ENCODE results near the gene SYT7.
A peak's percentile ranks its signal among the peaks of the same experiment; 100 is the strongest.

SYT7 gene

DNA sequence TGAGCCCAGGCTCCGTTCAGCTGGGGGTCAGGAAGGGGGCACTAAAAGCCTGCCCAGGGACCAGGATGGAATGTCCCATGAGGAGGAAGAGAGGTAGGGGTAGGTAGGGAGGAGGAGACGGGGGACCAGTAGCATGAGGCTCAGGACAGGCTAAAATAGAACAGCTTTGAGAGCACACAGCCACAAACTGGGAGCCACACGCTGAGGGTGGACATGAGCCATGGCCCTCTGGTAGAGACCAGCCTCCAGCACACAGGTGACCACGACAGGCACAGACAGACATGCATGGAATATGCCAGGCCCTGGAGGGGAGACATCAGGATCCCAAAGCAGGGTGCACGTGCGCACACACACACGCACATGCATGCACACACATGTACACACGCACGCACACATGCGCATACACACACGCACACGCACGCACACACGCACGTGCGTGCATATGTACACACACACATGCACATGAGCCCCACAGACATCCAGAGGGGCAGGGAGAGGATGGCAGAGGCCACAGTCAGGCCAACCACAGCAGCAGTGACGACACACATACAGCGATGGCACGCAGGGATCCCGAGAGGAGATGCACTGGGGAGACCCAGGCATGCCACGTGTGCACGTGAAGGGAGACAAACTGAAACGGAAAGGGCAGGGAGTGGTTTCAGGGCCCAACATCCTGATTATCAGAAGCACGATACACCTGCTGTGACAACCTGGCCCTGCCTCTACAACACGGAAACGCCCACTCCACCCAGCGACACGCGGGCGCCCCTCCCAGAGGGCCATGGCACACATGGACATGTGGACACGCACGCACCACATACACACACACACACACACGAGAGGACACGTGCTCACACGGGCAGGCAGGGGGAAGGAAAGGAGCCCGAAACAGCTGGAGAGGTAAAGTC lies 46.6 kb downstream of the SYT7 start:
- DNase-seq = no peak

DNA sequence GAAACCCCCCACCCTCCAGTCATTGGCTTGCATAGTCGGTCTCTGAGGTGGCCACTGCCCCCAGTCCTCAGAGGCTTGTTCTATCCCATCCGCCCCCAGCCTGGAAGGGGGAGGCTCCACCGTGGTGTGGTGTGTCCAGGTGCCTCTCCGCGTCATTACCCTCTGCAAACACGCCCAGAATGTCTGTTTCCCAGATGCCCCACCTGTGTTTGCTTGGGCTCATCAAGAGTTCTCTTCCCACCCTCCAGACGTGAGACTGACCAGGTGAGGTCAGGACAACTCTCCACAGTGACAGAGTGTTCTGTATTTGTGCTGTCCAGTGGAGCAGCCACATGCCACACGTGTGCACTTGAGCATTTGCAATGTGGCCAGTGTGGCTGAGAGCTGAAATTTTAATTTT lies 47.5 kb downstream of the SYT7 start:
- peak; percentile 98 for DNase-seq

DNA sequence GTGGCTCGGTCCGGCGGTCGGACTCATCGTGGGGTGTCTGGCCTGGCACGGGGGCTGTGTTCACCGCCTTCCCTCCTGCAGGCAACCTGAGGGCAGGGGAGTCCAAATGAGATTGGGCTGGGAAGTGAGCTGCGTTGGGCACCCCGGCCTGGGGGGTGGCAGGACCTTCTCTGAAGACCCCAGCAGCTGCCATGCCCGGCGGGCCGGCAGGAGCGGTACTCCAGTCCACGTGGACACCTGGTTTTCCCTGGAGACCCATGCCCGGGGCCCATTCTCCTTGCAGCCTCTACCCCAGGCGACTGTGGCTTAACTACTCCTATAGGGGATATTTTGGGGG lies 47.9 kb downstream of the SYT7 start:
- DNase-seq = no peak

DNA sequence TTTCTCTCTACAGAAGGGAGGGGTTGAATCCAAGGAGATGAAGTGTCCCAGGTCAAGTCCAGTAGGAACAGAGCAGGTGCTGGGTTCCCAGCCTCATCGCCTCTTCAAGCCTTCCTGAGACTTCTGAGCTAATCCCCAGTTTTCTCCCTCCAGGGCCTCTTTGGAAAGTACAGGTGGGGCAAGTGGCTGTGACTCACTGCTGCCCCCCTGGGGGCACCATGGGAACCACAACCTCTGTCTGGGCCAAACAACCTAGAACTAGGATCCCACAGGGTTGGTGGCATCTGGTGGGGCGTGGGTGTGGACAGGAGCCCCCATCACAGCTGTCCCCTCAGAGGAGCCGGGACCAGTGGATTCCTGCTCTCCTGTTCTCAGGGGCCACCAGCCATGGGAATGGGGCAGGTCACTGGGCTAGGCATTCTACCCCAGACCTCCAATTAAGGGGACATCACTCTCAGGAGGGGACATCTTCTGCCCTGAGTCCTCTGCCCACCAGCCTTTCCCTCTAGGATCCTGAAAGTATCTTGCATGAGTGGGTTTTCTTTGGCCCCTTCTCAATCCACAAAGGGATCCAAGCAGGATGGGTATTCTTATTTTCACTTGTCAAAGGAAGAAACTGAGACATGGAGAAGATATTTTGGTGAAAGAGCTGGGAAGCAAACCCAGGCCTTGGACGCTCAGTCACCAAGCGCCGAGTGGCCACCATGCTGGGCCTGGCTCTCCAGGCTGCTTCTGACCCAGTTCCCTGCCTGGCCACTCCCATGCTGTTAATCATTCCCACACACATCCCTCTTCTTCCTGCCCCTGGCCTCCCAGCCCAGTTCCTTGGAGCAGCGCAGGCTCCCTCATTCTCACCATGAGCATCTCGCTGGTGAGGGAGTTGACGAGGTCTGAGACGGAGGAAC lies 48.5 kb downstream of the SYT7 start:
- peak; percentile 85 for DNase-seq

DNA sequence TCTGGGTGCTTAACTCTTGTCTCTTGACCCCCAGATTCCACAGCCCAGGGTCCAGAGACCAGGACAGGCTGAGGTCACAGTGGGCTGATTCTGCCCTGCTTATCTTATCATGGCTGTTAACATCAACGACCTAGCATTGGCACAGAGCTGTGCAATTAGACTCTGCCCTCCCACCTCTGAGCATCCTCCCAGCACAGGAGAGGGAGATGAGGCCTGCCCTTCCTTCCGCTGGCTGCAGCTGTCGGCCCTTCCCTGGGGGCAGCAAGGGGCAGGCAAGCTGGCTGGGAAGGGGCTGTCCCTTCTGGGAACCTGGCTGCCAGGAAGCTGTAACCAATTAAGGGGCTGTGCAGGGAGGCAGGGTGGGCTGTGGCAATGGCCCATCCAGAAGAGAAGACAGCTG lies 49.8 kb downstream of the SYT7 start:
- DNase-seq = peak; percentile 76

DNA sequence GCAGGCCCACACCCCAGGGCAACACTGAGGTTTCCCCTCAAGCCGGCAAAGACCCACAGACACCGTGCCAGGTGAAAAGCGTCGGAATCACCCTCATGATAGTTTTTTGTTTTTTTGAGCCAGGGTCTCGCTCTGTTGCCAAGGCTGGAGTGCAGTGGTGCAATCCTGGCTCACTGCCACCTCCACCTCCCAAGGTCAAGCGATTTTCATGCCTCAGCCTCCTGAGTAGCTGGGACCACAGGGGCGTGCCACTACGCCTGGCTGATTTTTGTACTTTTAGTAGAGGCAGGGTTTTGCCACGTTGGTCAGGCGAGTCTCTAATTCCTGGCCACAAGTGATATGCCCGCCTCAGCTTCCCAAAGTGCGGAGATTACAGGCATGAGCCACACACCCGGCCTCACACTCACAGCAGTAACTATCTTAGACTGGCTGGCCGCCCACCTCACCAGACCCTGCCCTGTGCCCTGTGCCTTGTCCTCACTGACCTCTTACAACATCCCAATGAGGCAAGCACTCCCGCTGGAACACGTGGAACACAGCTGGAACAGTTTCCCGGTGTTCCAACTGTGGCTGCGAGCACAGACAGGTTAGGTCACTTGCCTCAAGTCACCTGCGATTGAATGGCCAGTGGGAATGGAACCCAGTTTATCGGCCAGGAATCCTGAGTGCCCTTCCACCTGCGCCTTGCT lies 51.2 kb downstream of the SYT7 start:
- DNase-seq = no peak

DNA sequence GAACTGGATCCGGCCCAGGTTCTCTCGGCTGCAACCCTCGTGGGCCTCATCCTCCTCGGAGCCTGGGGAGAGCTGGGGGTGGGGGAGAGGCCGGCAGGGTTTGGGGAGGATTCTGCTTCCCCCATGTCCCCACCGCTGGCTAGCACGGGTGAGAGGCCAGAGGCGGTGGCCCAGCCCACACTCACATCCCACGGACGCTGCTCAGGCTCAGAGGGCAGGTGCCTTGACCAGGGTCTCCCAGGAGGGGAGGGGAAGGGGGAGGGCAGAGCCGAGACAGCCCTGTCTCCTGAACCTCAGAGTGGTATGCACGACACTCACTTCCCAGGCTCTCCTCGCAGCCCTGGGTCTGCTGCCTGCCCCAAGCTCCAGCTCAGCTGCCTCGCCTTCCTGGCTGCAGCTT lies 52.8 kb downstream of the SYT7 start:
- no peak for DNase-seq

DNA sequence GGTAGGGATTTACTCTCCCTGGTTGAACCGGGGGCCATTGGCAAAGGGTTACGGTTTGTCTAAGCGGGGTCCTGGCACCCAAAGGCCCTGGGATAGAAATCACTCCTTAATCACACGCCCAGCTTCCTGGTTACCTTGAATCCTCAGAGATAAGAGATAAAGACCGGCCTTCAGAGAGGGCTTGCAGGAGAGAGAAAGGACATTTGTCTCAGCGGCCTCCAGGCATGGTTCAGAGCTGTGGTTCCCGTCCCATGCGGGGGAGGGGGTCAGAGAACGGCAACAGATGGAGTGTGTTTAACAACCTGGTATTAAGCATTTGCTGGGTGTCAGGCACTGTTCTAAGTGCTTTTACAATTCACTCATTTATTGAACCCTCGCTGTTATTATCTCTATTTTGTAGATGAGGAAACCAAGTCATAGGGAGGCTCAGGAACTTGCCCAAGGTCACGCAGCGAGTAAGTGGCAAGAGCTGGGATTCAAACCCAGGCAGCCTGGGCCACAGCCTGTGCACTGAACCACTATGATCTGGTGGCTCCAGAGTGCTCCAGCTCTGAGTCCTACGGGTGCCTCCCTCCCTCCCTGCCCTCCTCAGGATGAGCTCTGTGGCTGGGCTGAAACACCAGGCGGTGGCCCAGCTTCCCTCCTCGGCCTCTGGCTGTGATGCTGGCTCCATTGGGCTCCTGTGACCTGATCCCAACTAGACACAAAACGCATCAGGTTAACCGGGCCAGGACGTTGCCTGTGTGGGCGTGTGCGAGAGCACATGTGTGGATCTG lies 53.7 kb downstream of the SYT7 start:
- DNase-seq = no peak

DNA sequence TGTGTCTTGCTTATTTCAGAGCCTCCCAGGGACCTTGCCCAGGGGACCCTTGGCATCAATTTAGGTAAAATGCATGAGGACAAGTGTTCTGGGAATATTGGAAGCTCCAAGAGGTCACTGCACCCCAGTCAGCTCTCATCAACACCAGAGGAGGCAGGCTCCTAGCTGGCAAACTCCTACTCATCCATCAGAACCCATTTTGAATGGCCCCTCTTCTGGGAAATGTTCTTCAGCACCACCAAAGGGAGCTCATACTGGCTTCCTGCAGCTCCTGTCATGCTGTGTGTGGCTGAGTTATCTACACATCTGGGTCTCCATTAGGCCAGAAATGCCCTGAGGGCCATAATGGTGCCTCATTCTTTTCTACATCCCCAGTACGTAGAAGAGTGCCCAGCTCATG lies 54.6 kb downstream of the SYT7 start:
- DNase-seq = no peak

DNA sequence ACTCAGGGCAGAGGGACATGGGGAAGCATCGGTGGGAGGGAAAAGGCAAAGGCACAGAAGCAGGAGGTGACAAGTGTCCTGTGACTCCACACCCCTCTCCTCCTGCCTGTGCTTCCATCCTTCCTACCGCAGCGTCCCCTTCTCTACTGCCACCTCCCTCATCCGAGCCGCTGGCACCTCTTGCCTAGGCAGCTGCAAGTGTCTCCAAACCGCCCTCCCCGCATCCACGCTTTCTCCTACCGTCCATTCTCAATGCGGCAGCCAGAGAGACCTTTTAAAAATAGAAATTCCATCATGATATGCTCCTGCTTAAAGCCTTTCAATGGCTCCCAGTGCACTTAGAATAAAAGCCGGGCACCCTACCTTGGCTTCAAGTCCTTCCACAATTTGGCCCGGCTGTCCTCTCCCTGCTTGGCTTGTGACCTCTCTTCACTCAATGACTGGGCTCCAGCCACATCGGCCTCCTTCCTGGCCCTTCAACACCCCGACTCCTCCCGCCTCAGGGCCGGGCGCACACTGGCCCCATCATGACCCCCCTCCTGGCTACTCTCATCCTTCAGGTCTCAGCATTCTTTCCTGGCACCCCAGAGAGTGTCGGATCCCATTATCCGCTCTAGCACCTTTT lies 55.8 kb downstream of the SYT7 start:
- no peak for DNase-seq

DNA sequence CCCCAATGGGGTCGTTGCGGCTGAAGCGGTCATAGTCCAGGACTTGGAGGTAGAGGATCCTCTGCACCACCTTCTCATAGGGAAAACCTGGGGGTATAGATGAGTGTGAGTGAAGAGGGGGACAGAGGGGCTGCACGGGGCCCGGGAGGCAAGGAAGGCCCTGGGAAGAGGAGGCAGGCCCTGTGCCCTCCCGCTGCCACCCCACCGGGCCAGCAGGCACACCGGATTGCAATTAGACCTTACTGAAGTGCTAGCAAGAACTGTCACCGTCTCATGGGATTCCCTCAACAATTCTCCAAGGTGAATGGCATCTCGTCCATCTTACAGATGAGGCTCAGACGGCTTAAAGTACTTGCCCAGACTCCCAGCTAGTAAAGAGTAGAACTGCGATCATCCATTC lies 56.4 kb downstream of the SYT7 start:
- DNase-seq = no peak

DNA sequence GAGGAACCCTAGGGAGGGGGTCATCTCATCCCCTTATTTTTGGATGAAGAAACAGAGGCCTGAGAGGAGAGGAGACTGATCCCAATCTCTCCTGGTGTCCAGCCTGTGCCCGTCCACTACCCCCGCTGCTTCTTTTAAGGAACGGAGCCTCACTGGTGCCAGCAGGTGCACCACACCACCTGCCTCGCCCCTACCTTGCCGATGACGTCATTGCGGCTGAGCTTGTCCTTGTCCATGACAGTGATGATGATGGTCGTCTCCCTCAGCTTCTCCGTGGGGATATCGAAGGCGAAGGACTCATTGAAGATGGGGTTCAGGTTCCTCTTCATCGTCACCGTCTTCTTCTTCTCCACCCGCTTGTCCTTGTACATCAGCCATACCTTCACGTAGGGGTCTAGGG lies 58.0 kb downstream of the SYT7 start:
- no peak for DNase-seq

DNA sequence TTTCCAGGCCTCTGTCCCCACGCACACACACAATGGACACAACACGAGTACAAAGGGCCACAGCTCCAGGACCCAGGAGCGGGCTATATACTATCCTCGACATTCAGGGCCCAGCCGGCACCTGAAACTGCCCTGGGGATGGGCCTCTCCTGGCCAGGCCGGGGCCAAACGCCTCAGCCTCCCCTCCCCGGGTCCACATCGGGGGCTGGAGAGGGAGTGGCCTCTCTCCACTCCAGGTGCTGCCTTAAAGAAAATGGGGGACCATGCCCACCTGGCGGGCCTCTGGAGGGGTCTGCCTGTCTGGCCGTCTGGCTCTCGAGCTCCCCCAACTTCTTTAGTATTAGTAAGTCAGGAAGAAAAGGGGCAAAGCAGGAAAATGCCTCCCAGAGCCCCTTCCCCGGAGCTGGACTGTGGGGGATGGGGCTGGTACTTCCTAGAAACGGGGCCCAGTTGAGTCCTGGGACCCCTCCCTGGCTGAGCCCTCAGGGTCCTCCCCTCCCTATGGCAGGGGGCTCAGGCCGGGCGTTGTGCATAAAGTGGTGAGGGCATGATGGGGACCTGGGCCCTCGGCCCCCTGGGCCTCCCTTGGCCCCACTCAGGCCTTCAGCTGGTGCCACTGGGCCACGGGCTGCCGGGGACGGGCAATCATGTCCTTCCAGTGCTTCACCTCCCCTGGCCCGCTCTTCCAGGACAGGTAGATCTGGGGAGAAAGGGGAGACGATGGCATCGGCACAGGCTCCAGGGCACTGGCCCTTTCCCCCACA lies 62.7 kb downstream of the SYT7 start:
- DNase-seq = no peak

DNA sequence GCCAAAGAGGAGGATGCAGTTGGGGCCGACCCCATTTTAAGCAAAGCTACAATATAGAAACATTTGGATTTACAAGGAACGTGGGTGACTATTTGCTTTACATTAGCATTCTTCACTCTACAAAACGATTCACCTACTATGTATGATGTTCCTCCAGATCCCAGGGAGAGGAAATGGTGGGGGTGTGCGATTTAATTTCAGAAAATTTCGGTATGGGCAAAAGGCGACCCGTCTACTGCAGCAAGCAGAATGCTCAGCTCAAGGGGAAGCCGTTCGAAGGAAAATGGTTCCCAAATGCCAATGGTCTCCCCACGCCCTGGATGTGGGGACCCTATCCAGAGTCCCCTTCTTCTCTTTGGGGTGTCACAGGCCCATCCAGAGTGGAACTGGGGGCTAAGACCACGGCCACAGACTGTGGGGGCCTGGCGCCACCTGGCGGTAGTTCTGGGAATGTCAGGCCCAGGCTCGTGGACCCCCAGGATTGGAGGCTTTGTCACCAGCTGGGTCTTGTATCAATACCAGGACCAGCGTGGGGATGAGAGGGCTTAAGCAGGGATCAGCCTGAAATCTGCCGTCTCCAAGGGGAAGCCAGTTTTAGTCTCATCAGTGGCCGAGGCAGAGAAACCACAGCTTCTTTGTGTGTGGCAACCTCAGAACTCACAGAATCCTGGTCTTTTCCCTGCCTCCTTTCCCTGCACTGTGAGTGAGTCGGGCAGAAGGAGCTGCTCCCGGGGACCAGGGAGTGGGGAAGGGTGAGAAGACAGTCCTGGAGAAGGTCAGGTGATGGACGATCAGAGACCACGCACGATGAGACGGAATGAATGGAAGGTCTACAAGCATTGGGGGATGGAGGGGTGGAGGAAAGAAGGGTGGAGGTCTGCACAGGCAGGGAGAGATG lies 64.0 kb downstream of the SYT7 start:
- peak; percentile 55 for DNase-seq

DNA sequence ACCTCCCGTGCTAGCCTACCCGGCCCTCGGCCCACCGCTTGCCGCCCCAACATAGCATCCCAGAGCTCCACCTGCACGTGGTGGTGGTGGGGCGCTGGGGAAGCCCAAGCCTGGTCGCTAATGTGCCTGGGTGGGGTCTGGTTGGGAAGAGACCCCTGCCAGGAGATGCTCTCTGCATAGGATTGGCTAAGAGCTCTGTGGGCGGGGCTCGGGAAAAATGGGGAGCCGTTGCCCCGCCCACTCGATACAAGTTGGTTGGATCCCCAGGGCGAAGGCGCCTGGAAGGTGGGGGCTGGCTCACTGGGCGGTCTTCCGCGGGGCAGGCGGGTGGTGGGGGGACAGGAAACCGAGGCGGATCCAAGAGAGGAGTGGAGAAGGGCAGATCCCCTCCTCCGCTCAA lies 64.7 kb downstream of the SYT7 start:
- no peak for DNase-seq

DNA sequence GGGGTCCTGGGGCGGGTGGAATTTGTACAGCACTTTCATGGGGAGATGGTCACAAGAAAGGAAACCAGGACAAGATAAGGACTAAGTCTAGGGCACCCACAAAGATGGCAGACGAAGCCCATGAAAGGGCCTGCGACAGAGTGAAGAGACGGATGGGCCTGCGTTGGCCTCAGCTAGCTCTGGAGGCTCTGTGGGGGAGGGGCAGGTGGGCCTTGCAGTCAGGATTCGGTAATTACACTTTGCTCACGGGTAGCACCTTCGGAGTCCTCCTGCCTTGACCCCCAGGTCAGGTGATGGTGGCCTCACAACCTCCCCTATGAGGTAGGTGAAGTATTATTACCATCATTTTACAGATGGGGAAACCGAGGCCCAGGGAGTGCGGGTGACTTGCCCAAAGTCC lies 65.2 kb downstream of the SYT7 start:
- no peak for DNase-seq

DNA sequence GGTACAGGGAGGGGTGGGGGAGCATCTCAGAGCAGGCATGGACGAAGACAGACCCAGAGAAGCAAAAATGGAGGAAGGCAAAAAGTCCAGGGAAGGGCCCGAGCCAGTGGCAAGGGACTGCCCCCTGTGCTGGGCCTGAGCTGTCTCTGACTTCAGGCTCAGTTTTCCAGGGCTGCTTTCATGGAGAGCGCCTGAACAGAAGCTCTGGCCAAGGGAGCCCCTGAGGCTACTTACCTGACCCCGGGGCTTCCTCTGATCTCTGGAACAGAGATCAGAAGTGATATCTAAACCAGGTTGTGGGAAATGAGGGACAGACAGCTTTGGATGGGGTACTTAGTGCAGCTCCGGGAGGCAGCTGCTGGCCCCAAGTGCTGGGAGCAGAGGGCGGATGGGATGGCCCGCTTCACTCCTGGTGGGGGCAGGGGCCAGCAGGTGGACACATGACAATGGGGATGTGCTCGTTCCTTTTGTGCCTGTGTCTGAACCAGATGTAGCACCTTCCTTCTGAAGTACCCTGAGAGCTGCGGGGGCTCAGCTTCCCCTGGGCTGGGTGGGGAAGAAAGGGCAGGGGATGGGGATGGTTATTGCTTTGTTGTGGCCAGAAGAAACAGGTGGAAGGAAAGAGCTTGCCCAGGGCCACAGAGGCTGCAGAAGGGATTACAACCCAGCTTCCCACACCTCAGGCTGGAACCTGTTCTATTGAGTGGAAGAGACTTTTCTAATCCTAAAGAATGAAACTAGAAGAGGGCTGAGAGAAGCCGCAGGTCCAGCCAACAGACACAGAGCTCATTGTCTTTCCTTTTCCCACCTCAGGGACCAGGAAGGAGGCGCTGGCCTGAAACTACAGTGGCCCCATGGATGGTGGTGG lies 66.6 kb downstream of the SYT7 start:
- DNase-seq = peak; percentile 74

DNA sequence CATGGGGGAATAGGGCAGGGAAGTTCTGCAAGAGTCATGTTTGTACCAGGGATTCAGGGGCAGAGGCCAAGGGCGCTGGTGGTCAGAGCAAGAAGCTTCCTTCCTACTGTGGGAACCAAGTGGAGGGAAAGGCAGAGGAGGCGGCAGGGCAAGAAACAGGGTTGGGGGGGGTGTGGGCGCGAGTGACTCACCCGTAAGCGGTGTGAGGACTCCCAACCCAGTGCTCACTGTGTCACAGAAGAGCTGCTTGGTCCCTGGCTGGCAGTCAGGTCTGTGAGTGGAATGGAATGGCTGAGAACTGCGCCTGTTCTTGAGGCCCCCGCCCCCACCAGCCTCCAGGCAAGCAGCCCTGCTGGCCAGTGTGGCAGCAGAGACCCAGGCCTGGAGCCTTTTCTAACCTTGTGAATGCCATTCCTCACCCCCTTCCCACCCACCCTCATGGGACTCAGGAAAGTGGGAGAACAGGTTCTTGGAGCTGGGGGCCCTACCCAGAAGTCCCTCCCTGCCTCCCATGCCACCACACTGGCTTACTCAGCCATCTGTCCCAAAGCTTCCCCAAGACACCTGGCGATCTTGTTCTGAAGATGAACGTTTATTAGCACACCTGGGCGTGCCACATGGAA lies 67.6 kb downstream of the SYT7 start:
- peak; percentile 85 for DNase-seq

DNA sequence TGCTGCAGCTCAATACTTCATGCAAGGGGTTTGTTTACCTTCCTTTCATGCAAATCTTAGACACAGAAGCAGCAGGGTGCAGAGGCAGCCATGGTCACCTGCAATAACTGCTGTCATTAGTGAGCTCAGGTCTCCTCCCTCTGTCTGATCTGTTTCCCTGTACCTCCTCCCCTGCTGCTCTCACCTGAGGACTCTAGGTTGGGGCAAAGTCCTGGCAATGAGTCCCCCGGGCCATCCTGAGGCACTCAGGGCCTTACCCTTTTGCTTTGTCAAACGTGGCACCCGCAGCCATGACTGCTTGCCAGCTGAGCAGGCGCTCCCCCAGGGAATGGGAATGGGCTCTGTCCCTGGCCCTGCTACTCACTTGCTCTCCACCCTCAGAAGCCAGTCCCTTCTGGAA lies 68.4 kb downstream of the SYT7 start:
- peak; percentile 95 for DNase-seq

Measured in NCI-H510A treated with DMSO at 0.1 percent for 48 hours (cell line).